HG03378 (cell line): ENCODE measurements around the gene SBK1.
"Not testable (repeated sequence)": the region's sequence is repeated elsewhere in the genome, so short reads cannot be mapped to it uniquely, and the experiment has no call there.

Source experiments
- ATAC-seq: cut with Tn5 transposase; IDR thresholded peaks from one replicate; pipeline ENCODE4 v1.9.1; 2021; ENCODE audit warnings: mild to moderate bottlenecking, moderate library complexity; ENCODE audit not compliant: unreplicated experiment

The SBK1 gene

DNA sequence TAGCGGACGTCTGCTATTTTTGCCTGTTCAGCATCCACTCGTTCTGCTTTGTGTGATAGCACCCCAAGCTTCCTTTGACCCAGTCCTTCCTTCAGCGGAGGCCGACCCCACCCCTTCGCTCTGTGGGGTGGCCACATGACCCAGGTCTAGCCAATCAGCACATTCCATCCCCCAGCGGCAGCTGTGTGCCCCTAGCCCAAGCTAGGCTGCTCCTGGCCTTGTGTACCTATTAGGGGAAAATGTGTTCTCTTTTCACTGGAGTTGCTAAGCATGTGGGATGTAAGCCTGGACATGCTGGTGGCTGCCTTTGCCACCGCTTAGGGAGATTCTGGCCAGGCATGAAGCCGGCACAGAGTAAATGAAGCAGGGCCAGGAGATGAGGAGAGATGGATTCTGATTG lies 37.9 kb downstream of the SBK1 start:
- not testable (repeated sequence) for ATAC-seq

- not testable (repeated sequence) for ATAC-seq
Observed at GRCh38 chr16:28330981-28331380, 38.7 kb downstream of the SBK1 start.

DNA sequence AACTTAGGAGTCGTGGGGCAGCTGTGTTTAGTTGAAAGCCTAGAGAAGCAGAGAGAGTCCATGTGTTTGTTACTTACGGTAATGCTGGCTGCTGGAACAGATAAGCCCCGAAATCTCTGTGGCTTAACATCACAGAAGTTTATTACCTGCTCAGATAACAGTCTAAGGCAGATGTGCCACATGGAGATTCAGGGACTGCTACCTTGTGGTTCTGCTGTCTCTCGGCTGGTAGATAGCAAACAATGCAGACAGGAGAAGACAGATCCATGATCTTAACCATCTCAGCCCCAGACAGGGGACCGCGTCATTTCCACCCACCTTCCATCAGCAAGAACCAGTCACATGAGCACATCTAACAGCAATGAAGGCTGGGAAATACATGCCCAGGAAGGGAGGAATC lies 40.3 kb downstream of the SBK1 start:
- ATAC-seq, result not testable (repeated sequence)

GRCh38 chr16:28335678-28336077 lies 43.4 kb downstream of the SBK1 start:
- ATAC-seq, result not testable (repeated sequence)

- ATAC-seq, result not testable (repeated sequence)
Observed at GRCh38 chr16:28336940-28337710, 44.8 kb downstream of the SBK1 start.

- ATAC-seq, result not testable (repeated sequence)
Observed at GRCh38 chr16:28338230-28338629, 45.9 kb downstream of the SBK1 start.

DNA sequence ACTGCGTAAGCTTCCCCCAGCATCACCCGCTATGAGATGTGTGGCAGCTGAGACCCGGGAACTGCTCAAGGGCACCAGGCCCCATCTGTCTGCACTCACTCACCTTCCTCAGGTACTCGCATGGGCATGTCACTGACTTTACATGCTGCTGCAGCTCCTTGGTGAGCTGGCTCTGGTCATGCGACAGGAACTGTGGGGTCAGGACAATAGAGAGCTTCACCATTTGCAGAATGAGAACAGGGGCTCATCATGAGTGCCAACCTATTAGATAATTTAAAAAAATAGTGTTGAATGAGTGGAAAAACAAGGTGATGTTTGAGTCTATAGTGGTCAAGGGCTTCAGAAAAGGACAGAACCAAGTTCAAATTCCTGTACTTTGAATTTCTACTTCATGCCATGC lies 70.3 kb downstream of the SBK1 start:
- not testable (repeated sequence) for ATAC-seq

DNA sequence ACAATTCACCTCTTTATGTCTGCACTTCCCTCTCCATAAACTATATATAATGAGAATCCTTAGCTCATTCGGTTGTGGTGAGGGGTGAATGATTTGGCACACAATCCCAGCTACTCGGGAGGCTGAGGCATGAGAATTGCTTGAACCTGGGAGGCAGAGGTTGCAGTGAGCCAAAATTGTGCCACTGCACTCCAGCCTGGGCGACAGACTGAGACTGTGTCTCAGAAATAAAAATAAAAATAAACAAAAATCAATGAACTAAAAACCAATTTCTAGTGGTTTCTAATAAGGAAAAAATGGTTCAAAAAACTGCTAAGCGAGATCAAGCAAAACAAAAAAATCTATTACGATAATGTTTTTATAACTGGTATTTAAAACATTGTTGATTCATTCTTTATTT lies 71.1 kb downstream of the SBK1 start, which contains the start of gene NPIPB6:
Gene NPIPB6 (minus strand): TSS at position 101 of the 400 bp plus-strand sequence. CDS start 686 bp downstream, outside the sequence.
- ATAC-seq, result not testable (repeated sequence)

GRCh38 chr16:28364268-28365173 lies 72.2 kb downstream of the SBK1 start:
- not testable (repeated sequence) for ATAC-seq

GRCh38 chr16:28367926-28368325 lies 75.6 kb downstream of the SBK1 start:
- not testable (repeated sequence) for ATAC-seq
